Kasumi-1 (cell line): ENCODE results near the gene PRELID3B.

Experiments used
- DNase-seq, 2 experiments: peaks; one replicate each; lab custom pipeline; 2025; lab: John Stamatoyannopoulos, UW

PRELID3B gene

DNA sequence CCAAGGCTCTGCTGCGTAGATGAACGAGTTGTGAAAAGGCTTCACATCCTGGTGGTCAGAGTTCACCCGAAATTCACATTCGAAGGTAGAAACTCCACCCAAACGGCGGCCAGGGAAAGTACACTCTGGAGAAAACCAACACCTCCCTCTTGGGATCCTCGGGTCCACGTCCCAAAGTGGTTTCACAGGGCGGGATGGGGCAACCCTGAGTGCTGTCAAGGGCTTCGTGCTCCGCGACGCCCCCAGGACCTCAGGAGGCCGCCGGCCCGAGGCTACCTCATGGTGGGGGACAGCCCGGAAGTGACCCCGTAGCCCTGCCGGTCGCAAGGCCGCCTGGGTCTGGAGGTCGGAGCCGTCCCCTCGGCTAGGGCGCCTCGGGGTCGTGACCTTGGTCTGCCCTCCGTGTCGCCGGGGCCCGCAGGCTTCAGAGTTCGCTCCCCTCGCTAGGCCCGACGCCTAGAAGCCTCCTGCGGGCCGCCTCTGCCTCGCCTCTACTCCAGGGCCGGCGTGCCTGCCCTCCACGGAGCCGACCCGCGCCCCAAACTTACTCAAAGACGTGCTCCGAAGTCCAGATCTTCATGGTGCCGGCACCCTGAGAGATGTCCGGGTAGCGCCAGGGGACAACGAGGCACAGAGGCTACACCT lies at the start of gene PRELID3B:
Gene PRELID3B, minus strand, starts transcription at position 636 of the 645 bp plus-strand sequence. Its CDS starts 56 bp downstream, at position 580.
- peak; percentile 11 to 57 for DNase-seq

DNA sequence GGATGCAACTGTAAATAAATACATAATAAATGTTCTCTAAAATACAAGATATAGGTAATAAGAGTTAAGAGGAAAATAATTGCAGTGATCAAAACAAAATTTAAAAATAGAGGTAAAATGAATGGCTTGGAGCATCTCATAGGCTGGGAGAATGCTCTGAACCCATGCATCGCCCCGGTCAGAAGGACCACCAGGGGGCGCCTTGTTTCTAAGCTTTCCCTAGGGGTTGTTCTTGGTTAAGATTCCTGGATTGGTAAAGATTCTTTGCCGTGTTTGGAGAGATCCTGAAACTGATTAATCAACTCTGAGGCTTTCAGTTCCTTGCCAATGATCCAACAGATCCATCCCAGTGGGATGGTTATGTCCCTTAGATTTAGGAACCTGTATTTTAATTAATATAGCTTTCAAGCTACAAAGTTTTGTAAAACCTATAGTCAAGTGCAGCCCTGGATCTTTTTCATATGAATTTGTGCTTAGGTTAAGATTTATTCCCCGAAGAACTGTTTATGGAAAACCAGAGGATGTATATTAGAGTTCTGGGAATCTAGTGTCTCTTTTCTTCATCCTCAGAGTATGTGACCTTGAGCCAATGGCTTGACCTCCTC lies 45.3 kb upstream of the PRELID3B start:
- DNase-seq = peak; percentile 46 to 71

DNA sequence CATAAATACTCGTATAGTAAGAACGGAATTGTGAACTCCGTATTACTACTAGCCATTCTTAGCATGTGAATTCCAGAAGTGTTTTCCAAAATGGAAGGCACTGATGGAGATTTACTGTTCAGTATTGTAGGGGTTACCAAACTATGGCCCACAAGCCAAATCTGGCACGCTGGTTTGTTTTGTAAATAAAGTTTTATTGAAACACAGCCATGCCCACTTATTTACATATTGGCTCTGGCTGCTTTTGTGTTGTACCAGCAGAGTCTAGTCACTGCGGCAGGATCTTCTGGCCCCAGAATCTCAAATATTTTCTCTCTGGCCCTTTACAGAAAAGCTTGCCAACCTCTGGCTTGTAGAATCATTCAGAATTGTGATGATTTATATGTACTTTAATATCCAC lies 44.3 kb upstream of the PRELID3B start:
- DNase-seq = no peak

DNA sequence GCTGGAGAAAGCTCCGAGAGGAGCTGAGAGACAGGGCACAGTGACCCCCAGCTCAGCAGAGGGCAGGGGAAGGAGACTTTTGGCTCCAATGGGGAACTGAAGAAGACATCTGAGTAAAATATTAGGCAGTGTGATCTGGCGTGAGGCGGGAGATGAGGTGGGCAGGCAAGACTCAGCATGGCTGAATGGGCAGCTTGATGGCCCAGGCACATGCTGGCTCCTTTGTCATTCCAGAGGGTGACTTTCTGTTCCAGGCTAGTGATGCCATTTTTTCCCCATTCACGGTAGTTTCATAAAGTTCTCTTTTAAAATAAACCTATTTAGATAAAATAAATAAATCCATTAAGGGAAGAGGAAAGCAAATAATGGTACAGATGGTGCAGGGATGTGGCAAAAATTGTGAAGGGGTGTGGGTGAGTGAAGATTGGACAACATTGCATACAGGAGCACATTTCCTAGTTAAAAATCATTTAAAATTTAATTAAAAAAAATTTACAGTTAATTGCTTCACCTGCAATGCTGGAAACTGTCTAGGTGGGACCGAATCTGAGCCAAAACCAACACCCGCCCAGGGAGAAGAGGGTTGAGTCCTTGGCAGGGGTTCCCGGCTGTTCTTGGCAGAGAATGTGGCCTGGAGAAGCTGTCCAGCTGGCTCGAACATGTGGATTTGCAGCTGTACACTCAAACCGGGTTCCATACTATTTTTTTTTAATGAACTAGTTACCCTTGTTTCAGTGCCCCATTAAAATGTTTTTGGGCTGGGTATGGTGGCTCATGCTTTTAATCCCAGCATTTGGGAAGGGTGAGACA lies 41.7 kb upstream of the PRELID3B start:
- no peak for DNase-seq

DNA sequence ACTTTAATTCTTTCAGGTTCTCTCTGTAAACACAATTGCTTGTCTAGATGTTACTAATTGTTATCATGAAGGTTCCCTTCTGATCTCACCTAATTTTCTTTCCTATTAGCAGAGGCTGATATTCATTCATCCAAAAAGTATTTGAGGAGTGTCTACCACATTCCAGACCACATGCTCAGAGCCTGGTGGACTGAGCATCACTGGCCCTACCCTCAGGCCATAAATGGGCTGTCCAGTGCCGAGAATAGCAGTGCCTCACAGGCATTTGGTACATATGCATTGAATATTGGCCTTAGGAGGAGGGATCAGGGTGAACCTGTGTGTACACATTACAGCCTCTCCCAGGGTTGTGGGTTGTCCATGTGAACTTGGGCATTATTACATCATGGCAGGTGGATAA lies 40.4 kb upstream of the PRELID3B start:
- no peak for DNase-seq

DNA sequence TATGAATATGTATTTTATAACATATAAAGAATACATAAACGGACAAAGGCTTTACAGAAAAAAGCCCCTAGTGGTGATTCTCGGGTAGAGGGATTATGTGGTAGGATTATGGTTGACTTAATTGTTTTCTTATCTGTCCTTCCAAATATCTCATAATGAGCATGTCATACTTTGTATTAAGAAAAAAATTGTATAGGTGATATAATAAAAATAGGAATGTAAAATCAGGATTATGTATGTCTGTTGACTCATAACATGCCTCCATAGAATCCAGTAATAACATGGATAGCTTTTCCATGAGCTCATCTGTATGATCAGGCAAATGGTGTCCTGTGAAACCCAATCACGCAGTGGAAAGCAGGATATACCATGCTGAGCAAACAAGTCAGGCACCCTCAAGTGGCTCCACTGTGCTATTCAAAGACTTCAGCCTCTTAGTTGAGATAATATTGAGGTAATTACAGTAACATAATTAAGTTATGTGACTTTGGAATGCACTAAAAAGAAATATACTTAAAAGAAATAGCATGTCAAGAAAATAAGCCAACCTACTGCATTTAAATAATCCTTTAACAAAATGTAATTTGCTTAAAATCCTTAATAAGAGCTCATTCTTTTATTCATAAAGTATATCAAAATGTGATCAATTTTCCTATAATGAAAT lies 39.6 kb upstream of the PRELID3B start:
- peak; percentile 32 to 67 for DNase-seq

DNA sequence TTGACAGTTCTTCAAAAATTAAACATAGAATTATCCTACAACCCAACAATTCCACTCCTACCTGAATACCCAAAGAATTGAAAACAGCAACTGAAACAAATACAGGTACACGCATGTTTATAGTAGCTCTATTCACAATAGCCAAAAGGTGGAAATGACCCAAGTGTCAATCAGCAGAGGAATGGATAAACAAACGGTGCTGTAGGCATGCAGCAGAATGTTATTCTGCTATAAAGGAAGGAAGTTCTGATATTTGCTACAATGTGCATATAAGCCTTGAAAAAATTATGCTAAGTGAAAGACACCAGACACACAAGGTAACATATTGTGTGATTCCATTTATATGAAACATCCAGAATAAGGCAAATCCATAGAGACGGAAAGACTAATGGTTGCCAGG lies 38.5 kb upstream of the PRELID3B start:
- DNase-seq = no peak

DNA sequence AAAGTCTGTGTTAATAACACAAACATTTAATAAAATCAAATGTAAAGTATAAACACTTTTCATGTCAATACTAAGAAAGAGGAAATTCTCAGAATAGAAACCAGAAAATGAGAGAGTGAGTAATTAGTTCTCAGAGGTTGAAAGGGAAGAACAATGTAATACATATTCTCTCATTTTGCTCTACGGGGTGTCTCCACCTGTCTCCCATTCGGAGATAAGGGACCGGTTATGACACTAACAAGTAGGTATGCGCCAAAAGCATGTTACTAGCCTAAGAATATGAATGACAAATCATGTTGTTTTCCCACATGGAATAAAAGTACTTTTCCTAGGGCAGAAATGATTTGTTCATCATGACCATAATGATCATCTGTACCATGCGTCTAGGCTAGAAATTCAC lies 35.6 kb upstream of the PRELID3B start:
- DNase-seq = no peak

DNA sequence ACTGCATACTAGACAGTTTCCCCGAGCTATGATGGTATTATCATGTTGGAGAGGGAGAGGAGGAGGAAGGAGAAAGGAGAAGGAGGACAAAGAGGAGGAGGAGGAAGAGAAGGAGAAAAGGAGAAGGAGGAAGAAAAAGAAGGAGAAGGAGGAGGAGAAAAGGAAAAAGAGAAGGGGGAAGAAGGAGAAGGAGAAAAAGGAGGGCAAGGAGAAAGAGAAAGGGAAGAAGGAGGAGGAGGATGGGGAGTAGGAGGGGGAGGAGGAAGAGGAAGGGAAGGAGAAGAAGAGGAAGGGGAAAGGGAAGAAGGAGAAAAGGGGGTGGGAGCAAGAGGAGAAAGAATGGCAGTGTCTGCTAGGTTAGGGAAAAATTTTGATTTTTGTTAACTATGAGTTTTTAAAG lies 35.1 kb upstream of the PRELID3B start:
- DNase-seq = no peak

DNA sequence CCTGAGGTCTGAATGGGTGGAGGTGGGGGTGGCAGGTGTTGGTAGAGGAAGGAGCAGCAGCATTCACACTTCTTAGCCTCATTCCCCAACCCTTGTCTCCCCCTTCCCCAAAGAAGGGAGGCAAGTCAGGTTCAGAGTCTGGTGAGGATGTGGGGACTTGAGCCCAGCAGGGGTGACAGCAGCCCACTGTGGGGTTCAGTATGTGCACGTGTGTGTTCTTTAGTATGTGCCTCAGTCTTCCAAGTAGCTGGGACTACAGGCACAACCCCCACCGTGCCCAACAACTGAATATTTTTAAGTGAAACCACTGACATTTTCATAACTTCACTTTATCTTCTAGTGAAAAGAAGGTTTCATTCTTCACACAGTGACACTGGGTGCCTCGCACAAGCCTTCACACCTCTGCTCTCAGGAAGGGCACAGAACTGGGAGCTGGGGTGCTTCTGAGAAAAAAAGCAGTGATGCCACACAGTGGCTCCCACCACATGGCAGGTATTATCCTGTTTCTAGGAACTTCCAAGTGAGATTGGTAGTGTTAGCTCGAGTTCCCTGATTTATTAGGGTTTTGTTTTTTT lies 33.4 kb upstream of the PRELID3B start:
- no peak for DNase-seq

DNA sequence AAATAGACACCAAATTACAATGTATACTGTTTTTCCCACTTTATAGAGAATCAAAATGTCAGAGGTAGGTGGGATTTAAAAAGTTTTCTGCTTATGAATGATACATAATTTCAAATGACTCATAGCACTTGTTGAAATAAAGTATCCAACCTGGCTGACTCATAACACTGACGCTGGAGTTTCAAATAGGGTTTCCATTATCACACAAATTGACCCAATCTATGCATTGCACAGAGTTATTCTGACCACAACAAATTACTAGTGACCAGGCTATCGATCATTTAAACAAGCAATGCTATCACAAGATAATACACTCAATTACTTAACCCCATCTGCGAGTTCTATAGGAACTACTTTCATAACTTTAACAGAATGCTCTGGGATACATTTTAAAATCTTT lies 31.9 kb upstream of the PRELID3B start:
- no peak for DNase-seq

DNA sequence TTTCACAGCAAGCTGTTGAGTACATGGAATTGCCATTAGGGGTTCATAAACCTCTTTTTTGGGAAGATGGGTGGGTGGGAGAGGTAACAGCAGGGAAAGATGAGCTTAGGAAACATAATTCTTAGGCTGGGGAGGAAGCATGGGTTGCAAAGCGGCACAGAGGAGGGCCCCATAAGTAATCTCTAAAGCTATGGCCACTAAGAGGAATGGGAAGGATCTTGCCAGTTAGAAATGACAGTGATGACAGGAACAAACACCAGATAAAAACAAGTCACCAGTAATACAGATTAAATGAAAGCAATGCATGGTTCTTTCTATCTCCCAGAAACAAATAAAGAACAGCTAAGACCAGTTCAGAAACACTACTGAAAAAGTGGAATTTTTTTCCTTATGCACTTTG lies 31.0 kb upstream of the PRELID3B start:
- no peak for DNase-seq

DNA sequence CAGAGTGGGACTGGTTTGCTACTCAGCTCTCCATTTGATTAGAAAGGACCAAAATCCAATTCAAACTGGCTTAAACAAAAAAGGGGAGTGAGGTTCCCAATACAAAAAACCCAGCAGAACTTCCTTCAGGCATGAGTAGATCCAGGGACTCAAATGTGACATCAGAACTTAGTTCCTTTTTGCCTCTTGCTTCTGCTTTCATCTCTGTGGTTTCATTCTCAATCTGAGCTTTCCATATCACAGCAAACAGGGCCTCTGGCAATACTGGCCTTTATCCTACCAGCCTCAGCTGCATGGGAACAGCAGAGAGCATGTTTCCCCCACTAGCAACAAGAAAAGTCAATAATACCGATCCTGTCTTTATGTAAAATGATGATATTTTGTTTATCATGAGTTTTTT lies 28.6 kb upstream of the PRELID3B start:
- DNase-seq = no peak

DNA sequence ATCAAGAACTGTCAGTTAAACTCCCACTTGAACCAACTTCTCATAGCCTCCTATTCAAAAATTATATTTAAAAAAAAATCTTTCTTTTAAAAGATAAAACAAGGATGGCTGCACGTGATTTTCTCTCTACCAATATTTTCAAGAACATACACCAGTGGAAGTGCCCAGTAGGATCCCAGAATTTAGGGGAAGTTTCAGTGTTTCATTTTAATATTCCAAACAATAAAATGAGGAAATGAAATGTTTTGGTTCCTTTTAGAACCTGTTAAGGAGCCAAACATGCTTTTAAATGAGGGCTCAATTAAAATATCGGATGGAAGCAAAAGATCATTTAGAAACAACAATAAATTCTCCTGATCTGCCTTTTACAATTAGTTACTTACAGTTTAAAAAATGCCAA lies 26.4 kb upstream of the PRELID3B start:
- no peak for DNase-seq

DNA sequence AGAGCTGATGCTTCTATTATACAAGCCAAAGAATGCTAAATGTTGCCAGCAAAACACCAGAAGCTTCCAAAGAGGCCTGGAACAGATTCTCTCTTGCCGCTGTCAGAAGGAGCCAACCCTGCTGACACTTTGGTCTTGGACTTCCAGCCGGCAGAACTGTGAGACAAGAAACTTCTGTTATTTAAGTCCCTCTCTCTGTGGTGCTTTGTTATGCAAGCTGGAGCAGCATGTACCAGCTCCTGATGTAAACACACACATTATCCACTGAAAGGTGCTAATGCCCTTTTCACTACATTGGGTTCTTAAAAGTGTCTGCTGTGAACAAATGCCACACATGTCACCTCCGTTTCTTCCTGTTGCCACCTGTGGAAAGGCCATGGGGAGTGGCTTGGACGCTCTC lies 25.9 kb upstream of the PRELID3B start:
- DNase-seq = no peak

DNA sequence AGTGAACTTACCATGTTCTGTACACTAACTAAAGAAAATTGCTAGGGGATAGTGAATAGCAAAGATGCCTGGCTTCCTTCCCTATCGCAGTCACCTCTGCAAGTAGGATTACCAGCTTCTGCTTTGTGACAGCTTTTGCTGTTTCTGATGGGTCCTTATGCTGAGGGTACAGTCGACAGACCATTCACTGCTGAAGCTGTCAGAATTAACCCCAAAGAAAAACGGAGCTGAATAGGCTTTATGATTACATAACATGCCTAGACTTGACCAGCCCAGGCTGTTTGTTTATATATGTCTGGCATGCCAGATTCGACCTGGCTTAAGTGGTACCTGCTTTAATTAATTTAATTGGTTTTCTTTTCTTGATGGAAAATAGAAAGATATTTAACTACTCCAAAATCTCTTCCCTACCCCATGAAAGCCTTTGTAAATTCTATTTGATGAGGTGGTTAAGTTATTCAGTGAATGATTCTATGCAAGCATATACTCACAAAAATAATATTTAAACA lies 21.7 kb upstream of the PRELID3B start:
- no peak for DNase-seq

DNA sequence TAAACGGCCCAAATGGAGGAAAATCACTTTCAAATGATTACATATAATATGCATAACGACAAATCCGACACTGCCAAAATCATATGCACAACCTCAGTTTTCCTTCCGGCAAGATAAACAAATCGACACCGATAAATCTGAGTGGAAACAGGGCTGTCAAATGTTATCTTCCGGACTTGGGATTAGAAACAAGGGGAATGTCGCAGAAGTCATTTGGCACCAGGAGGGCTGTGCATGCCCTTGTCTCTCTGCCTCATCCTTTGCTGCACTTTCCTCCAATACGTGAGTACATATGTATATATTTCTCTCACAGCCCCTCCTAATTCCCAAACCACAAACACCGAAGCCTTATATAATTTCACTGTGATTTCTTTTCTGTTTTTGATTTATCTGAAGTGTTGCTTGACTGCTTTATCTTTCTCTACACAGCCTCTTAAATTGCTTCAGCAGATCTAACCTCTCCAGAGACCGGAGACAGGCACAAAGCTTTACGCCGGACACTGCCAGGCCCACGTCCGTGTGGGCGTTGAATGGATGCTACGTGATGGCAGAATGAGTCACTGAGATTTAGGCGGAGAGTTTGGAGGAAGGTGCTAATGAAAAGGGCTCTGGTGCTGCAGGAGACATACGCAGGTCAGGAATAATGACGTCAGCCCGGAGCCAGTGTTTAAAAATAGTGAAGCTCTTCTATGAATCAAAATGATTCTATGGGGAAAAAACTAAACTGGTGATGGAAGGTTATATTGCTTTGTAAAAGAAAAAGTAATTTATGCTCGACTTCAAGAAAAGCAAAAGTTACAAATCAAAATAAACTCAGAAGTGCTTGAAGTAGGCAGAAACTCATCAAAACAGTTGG lies 21.0 kb upstream of the PRELID3B start:
- no peak for DNase-seq

DNA sequence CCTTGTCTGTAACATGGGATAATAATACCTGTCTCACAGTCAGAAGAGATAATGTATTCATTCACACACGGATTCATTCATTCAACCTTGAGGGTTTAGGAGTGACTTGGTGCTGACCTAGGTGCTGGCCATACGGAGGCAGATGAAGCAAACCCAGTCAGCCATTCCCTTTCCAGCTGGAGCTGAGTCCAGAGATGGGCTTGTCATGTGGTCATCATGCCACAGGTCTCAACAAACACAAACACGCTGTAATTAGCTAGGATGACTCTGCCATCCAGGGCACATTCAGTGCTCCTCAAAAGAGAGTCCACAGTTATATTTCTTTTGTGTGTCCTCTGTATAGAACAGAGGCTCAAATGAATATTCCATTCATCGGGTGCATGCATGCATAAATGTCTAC lies 19.5 kb upstream of the PRELID3B start:
- DNase-seq = no peak

DNA sequence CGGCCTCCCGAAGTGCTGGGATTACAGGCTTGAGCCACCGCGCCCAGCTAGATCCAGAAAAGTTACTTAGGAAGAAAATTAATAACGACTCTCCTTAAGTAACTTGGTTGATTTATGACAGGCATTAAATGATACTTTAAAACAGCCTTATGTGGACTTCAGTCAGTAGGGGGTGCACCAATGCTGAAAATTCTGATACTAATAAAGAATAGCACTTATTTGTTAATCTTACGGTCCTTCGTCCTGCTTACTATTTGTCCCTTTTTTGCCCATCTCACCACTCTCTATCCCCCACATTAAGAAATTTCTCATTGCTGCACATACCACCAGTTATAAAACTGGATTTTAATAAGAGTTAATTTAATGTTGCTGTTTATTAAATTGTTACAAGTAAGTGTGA lies 12.7 kb upstream of the PRELID3B start:
- DNase-seq = peak; percentile 27 to 30

DNA sequence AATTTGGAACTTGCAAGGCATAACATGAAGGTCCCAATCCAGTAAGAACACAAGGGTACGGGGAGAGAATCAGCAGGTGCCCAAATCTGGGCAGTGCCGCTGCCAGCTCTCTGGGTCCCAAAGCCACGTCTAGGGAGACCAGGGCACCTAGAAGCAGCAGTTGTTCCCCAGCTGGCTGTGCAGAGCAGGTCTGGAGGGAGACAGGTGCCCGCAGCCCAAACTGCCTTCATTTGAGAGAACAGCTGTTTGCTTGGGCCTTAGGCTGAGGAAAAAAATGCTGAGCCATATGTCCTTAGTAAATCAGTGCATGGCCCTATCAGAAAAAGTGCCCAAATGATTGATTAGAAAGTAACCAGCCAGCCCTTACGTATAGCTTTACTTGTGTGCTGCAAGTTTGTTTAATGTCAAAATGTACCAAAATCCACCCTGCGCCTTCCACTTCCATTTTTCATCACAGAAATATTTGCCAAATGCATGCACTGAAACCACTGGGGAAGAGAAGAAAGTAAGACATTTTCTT lies 9.1 kb upstream of the PRELID3B start:
- no peak for DNase-seq

DNA sequence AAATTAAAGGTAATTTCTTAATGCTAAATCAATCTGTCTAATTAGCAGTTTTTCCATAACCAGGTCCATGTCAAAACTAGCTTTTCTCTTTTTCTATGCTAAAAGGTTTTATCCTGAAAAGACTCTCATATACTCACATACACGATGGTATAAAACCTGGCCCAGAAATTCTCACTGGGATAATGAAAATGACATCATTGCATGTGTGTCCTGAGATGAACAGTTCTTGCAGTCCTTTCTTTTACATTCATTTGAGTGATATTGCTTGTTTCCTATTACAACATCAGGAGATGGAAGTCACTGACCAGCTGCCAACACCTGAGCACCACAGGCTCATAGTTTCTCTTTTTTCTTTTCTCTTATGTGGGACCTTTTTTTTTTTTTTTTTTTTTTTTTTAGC lies 7.9 kb upstream of the PRELID3B start:
- no peak for DNase-seq
